ENCODE measurements around the gene KIF3A.

GRCh38 chr5:132687995-132688394, 49.4 kb downstream of the KIF3A start:
- TF ChIP-seq CTCF (IDR thresholded peaks at IDR 0.05) (no peak), POLR2A (IDR thresholded peaks at IDR 0.05) (no peak)
